BE2C (cell line): Measurements from ENCODE around the gene AKAP6.
"Not testable (repeated sequence)": the region's sequence is repeated elsewhere in the genome, so short reads cannot be mapped to it uniquely, and the experiment has no call there.

Experiments
- DNase-seq: peaks from one replicate; pipeline ENCODE4 v3.0.0-alpha.2; 2020
- H3K27me3 ChIP-seq: fragments of 250-450 bp; sonication (Bioruptor Pico); 2 replicates; pipeline ENCODE4 v1.5.1; 2020; ENCODE audit warnings: mild to moderate bottlenecking
- H3K36me3 ChIP-seq: fragments of 250-450 bp; sonication (Bioruptor Pico); 2 replicates; pipeline ENCODE4 v1.5.1; 2020; ENCODE audit warnings: mild to moderate bottlenecking
- H3K4me1 ChIP-seq: fragments of 250-450 bp; sonication (Bioruptor Pico); 2 replicates; pipeline ENCODE4 v1.5.1; 2020
- H3K4me3 ChIP-seq: 2 replicates; pipeline ENCODE4 v1.5.1; 2011; ENCODE audit warnings: low read depth, low read length
- H3K9me3 ChIP-seq: fragments of 250-450 bp; sonication (Bioruptor Pico); 2 replicates; pipeline ENCODE4 v1.5.1; 2020
- TF ChIP-seq, protein P1 (sequence below): IDR thresholded peaks from 2 replicates; pipeline ENCODE4 v1.5.1; 2012; ENCODE audit warnings: mild to moderate bottlenecking, low read depth, low read length

Gene AKAP6

DNA sequence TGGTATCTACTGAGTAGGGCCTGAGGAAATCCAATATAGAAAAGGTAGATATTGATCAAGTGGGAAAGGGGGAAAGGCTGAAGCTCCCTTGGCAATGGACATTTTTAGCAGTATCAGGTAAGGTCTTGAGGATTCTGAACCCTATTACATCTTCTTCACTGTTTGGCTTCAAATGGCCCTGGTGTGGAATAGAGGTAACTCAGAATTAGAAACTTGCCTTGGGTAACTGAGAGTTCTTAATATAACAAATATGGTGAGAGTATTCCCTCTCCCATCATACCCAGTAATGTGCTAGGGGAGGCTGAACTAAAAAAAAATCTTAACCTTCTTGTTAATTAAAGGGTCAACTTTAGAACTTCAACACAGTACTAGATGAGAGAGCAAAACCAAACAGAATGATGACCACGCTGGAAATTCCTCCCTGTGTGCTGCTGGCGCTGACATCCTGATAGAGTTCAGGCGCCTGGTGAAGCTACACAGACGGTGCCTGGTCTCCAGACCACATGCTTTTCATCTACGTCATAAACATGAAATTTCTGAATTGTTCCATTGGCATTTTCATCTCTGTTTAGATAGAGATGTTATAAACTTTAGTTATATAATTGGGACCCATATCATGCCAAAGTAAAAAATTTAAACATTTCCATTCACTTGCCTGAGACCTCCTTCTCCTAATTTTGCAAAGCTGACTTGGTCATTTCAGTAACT is 128.3 kb downstream of the AKAP6 start:
- H3K9me3 ChIP-seq, result no peaks in the 10 kb centered on the region
- H3K4me3 ChIP-seq, result no peak overlapping the region
- TF ChIP-seq, protein P1, sequence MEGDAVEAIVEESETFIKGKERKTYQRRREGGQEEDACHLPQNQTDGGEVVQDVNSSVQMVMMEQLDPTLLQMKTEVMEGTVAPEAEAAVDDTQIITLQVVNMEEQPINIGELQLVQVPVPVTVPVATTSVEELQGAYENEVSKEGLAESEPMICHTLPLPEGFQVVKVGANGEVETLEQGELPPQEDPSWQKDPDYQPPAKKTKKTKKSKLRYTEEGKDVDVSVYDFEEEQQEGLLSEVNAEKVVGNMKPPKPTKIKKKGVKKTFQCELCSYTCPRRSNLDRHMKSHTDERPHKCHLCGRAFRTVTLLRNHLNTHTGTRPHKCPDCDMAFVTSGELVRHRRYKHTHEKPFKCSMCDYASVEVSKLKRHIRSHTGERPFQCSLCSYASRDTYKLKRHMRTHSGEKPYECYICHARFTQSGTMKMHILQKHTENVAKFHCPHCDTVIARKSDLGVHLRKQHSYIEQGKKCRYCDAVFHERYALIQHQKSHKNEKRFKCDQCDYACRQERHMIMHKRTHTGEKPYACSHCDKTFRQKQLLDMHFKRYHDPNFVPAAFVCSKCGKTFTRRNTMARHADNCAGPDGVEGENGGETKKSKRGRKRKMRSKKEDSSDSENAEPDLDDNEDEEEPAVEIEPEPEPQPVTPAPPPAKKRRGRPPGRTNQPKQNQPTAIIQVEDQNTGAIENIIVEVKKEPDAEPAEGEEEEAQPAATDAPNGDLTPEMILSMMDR, result no peak
- H3K4me1 ChIP-seq, result peaks cover 14% of the 10 kb centered on the region
- no peaks in the 10 kb centered on the region for H3K36me3 ChIP-seq
- H3K27me3 ChIP-seq, result no peaks in the 10 kb centered on the region
- peak; percentile 74 for DNase-seq

DNA sequence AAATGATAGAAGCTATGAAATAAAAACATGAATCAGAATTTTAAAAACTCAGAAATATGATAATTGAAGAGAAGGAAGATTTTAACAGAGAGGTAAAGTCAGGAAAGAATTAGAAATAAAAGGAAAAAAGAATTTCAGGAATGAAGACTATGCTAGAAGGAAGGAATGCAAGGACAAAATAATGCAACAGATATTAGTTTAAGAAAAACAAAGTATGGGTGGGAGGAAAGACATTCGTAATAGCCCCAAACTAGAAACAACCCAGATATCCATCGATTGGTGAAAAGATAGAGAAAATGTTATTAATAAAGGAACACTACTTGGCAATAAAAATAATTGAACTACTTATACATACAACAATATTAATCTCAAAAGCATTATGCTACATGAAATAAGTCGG is 129.6 kb downstream of the AKAP6 start:
- H3K36me3 ChIP-seq, result no peaks in the 10 kb centered on the region
- peaks cover 14% of the 10 kb centered on the region for H3K4me1 ChIP-seq
- H3K27me3 ChIP-seq, result no peaks in the 10 kb centered on the region
- TF ChIP-seq, protein P1, result no peak
- H3K9me3 ChIP-seq, result no peaks in the 10 kb centered on the region
- no peak for DNase-seq
- H3K4me3 ChIP-seq, result no peak overlapping the region

- Histone ChIP-seq H3K4me1 (peaks cover 14% of the 10 kb centered on the region), H3K4me3 (no peak overlapping the region), H3K27me3 (no peaks in the 10 kb centered on the region), H3K36me3 (no peaks in the 10 kb centered on the region), H3K9me3 (no peaks in the 10 kb centered on the region; the same call in 1 of the 2 replicates)
- TF ChIP-seq, protein P1, result no peak
- no peak for DNase-seq
Observed at GRCh38 chr14:32460267-32460666, 131.2 kb downstream of the AKAP6 start.

DNA sequence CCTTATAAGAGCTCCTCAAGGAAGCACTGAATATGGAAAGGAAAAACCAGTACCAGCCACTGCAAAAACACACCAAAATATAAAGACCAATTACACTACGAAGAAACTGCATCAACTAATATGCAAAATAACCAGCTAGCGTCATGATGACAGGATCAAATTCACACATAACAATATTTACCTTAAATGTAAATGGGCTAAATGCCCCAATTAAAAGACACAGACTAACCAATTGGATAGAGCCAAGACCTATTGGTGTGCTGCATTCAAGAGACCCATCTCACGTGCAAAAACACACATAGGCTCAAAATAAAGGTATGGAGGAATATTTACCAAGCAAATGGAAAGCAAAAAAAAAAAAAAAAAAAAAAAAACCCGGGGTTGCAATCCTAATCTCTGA is 133.5 kb downstream of the AKAP6 start:
- not testable (repeated sequence) for H3K27me3 ChIP-seq, H3K4me3 ChIP-seq, H3K4me1 ChIP-seq, H3K9me3 ChIP-seq, DNase-seq, H3K36me3 ChIP-seq

GRCh38 chr14:32468955-32469354 is 139.9 kb downstream of the AKAP6 start:
- no peaks in the 10 kb centered on the region for H3K36me3 ChIP-seq
- H3K27me3 ChIP-seq, result no peaks in the 10 kb centered on the region
- DNase-seq, result no peak
- no peaks in the 10 kb centered on the region; the same call in 1 of the 2 replicates for H3K9me3 ChIP-seq
- TF ChIP-seq, protein P1, result no peak
- peaks cover 6% of the 10 kb centered on the region for H3K4me1 ChIP-seq
- H3K4me3 ChIP-seq, result no peak overlapping the region

GRCh38 chr14:32469388-32470160 is 140.5 kb downstream of the AKAP6 start:
- no peaks in the 10 kb centered on the region for H3K36me3 ChIP-seq
- no peak overlapping the region for H3K4me3 ChIP-seq
- H3K4me1 ChIP-seq, result peaks cover 6% of the 10 kb centered on the region
- TF ChIP-seq, protein P1, result peak; percentile 49
- no peaks in the 10 kb centered on the region for H3K27me3 ChIP-seq
- H3K9me3 ChIP-seq, result no peaks in the 10 kb centered on the region
- no peak for DNase-seq
